DOHH2 (cell line): Measurements from ENCODE around the gene VTI1A.

Source experiments
- H3F3A ChIP-seq: fragments of 200-600 bp; sonication (generic), shearing (Covaris generic); 2 replicates; pipeline ENCODE4 v1.6.0; 2016; ENCODE audit warnings: antibody characterized with exemption, mild to moderate bottlenecking; ENCODE audit not compliant: control insufficient read depth, insufficient read depth
- H3K27ac ChIP-seq: fragments of 200-600 bp; sonication (generic); 2 replicates; pipeline ENCODE4 v1.5.1; 2014; ENCODE audit warnings: low read depth, mild to moderate bottlenecking, low read length, moderate library complexity
- H3K27me3 ChIP-seq: fragments of 200-600 bp; sonication (generic); 2 replicates; pipeline ENCODE4 v1.6.1; 2014; ENCODE audit warnings: mild to moderate bottlenecking, low read length, mixed read lengths; ENCODE audit not compliant: control insufficient read depth
- H3K36me3 ChIP-seq: fragments of 200-600 bp; sonication (generic); 2 replicates; pipeline ENCODE4 v1.6.1; 2014; ENCODE audit warnings: mild to moderate bottlenecking, low read length, moderate library complexity, mixed read lengths; ENCODE audit not compliant: control insufficient read depth
- H3K4me1 ChIP-seq: fragments of 200-600 bp; sonication (generic); 2 replicates; pipeline ENCODE4 v1.6.1; 2014; ENCODE audit warnings: mild to moderate bottlenecking, low read length, mixed read lengths; ENCODE audit not compliant: control insufficient read depth
- H3K4me2 ChIP-seq: fragments of 200-600 bp; sonication (generic); 2 replicates; pipeline ENCODE4 v1.6.0; 2014; ENCODE audit warnings: mild to moderate bottlenecking, low read length, moderate library complexity
- H3K4me3 ChIP-seq: fragments of 200-600 bp; sonication (generic); 2 replicates; pipeline ENCODE4 v1.5.1; 2014; ENCODE audit warnings: mild to moderate bottlenecking, low read length, mixed read lengths
- H3K79me2 ChIP-seq: fragments of 200-600 bp; sonication (generic); 2 replicates; pipeline ENCODE4 v1.6.1; 2014; ENCODE audit warnings: mild to moderate bottlenecking, low read length, mixed read lengths; ENCODE audit not compliant: control insufficient read depth
- H3K9me2 ChIP-seq: fragments of 200-600 bp; sonication (generic); replicated peaks from 2 replicates; pipeline ENCODE4 v1.6.1; 2014; ENCODE audit warnings: mild to moderate bottlenecking, low read length, mixed read lengths; ENCODE audit not compliant: control insufficient read depth
- H3K9me3 ChIP-seq: fragments of 200-600 bp; sonication (generic); 2 replicates; pipeline ENCODE4 v1.6.1; 2014; ENCODE audit warnings: antibody characterized with exemption, low read length, mixed read lengths; ENCODE audit not compliant: control insufficient read depth, insufficient read depth
- H4K20me1 ChIP-seq: fragments of 200-600 bp; sonication (generic); 2 replicates; pipeline ENCODE4 v1.6.0; 2014; ENCODE audit warnings: low read depth, mild to moderate bottlenecking, antibody characterized with exemption, low read length, moderate library complexity; ENCODE audit not compliant: control insufficient read depth, insufficient read depth
- CTCF ChIP-seq: fragments of 200-600 bp; sonication (generic); IDR thresholded peaks from one replicate; pipeline ENCODE4 v1.5.1; 2014; ENCODE audit warnings: antibody characterized with exemption, mild to moderate bottlenecking, low read depth, low read length; ENCODE audit not compliant: poor library complexity, severe bottlenecking
- EZH2phosphoT487 ChIP-seq: fragments of 200-600 bp; sonication (generic); IDR thresholded peaks from 2 replicates; pipeline ENCODE4 v1.6.1; 2017; ENCODE audit warnings: borderline replicate concordance, mild to moderate bottlenecking, antibody characterized with exemption, low read length, moderate library complexity, mixed read lengths

Gene VTI1A

DNA sequence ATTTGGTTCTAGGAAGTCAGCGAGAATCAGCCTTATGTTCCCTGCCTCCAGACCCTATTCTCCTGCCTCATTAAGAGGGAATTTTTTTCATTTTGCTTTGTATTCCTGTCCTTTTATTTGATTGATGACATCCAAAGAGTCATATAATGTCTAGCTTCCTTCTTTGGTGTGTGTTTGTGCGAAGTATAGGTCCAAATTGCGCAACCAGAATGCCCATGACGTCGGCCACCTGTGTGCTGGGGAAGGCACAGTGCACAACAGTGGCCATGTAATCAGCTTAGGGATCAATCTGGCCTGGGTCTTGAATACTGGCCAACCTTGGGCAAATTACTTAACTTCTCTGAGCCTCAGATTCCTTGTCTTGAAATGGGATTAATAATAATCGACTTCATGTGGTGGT lies 206.2 kb downstream of the VTI1A start:
- no peaks in the 10 kb centered on the region for H3F3A ChIP-seq
- H3K4me2 ChIP-seq: no peak overlapping the region
- no peaks in the 10 kb centered on the region for H3K27me3 ChIP-seq
- no peaks in the 10 kb centered on the region for H3K36me3 ChIP-seq
- no peak overlapping the region for H3K4me3 ChIP-seq
- H3K9me3 ChIP-seq: no peaks in the 10 kb centered on the region
- no peaks in the 10 kb centered on the region for H3K79me2 ChIP-seq
- H3K4me1 ChIP-seq: no peaks in the 10 kb centered on the region
- TF ChIP-seq CTCF (no peak), EZH2phosphoT487 (no peak)
- no peaks in the 10 kb centered on the region for H3K9me2 ChIP-seq
- H3K27ac ChIP-seq: no peak overlapping the region
- no peaks in the 10 kb centered on the region for H4K20me1 ChIP-seq

- TF ChIP-seq EZH2phosphoT487 (no peak), CTCF (no peak)
- Histone ChIP-seq H3K36me3 (no peaks in the 10 kb centered on the region), H3K9me2 (no peaks in the 10 kb centered on the region), H3K4me2 (no peak overlapping the region), H3K27ac (no peak overlapping the region), H3K79me2 (no peaks in the 10 kb centered on the region), H3K27me3 (no peaks in the 10 kb centered on the region), H3K4me3 (no peak overlapping the region), H4K20me1 (no peaks in the 10 kb centered on the region), H3K4me1 (no peaks in the 10 kb centered on the region), H3K9me3 (no peaks in the 10 kb centered on the region), H3F3A (no peaks in the 10 kb centered on the region)
These were observed 206.8 kb downstream of the VTI1A start for GRCh38 chr10:112653851-112654250.

DNA sequence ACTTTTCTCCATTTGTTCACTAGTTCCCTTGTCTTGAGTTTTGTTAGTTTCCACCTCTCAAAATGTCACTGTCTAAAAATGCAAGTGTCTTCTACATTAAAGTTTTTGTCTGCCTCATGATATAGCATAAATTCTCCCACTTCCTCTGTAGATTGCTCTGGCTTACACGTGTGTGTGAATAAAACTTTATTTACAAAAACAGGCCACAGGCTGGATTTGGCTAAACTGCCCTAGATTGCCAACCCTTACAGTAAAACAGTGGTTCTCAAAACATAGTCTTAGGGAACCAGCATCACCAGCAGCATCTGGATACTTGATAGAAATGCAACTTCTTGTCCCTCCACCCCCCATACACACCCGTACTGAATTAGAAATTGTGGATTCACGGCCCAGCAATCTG lies 207.8 kb downstream of the VTI1A start:
- H3K9me2 ChIP-seq: no peaks in the 10 kb centered on the region
- no peak overlapping the region for H3K4me3 ChIP-seq
- H3K9me3 ChIP-seq: no peaks in the 10 kb centered on the region
- no peak for TF ChIP-seq CTCF
- TF ChIP-seq EZH2phosphoT487: no peak
- H3K4me2 ChIP-seq: no peak overlapping the region
- H3K79me2 ChIP-seq: no peaks in the 10 kb centered on the region
- H3K36me3 ChIP-seq: no peaks in the 10 kb centered on the region
- no peaks in the 10 kb centered on the region for H3F3A ChIP-seq
- no peak overlapping the region for H3K27ac ChIP-seq
- no peaks in the 10 kb centered on the region for H4K20me1 ChIP-seq
- no peaks in the 10 kb centered on the region for H3K27me3 ChIP-seq
- no peaks in the 10 kb centered on the region for H3K4me1 ChIP-seq

GRCh38 chr10:112655722-112656121 lies 208.7 kb downstream of the VTI1A start:
- TF ChIP-seq EZH2phosphoT487 (no peak), CTCF (no peak)
- H3K9me2 ChIP-seq: no peaks in the 10 kb centered on the region
- H4K20me1 ChIP-seq: no peaks in the 10 kb centered on the region
- no peaks in the 10 kb centered on the region for H3K4me1 ChIP-seq
- H3K36me3 ChIP-seq: no peaks in the 10 kb centered on the region
- no peaks in the 10 kb centered on the region for H3K79me2 ChIP-seq
- H3K4me2 ChIP-seq: no peak overlapping the region
- no peaks in the 10 kb centered on the region for H3K27me3 ChIP-seq
- H3F3A ChIP-seq: no peaks in the 10 kb centered on the region
- H3K27ac ChIP-seq: no peak overlapping the region
- H3K4me3 ChIP-seq: no peak overlapping the region
- H3K9me3 ChIP-seq: no peaks in the 10 kb centered on the region
